Measurements from ENCODE around the gene AADACL2. TPM values are rescaled to one million over a fixed set of nuclear protein-coding genes. Genes with fewer than 3 reads are reported as not detected.

Gene AADACL2
- total RNA-seq, 2 experiments from 2014 or later, result not detected

- Histone ChIP-seq H3K27ac (ENCODE audit: low read depth in 1 of 2, low read length in 2 of 2) (no peak overlapping the region), H3K36me3 (ENCODE audit: insufficient read depth, low read length) (no peaks in the 10 kb centered on the region), H3K4me1 (ENCODE audit: insufficient read depth, low read length) (no peaks in the 10 kb centered on the region), H3K9me3 (ENCODE audit: control insufficient read depth in 1 of 2, insufficient read depth in 1 of 2, low read length in 2 of 2) (no peaks in the 10 kb centered on the region), H3K4me3 (ENCODE audit: low read length) (no peak overlapping the region), H3K27me3 (ENCODE audit: control insufficient read depth in 1 of 2, insufficient read depth in 2 of 2, low read length in 2 of 2) (no peaks in the 10 kb centered on the region)
- Mint-ChIP-seq H3K9me3 (peaks cover 2% of the 10 kb centered on the region), H3K4me1 (ENCODE audit: low read depth) (no peaks in the 10 kb centered on the region), H3K4me3 (no peak overlapping the region), H3K27me3 (no peaks in the 10 kb centered on the region), H3K36me3 (ENCODE audit: low read depth) (no peaks in the 10 kb centered on the region), H3K27ac (no peak overlapping the region)
- POLR2A ChIA-PET, result no interaction called here
- CTCF ChIA-PET, result no interaction called here
- intact Hi-C loops (cut with DNase I, micrococcal nuclease), result no loop called here
- ATAC-seq (ENCODE audit: poor library complexity), result no peak
- DNase-seq, result no peak
- TF ChIP-seq CTCF (IDR thresholded peaks at IDR 0.05), result no peak
These were observed 66.7 kb downstream of the AADACL2 start for GRCh38 chr3:151800431-151800830.

DNA sequence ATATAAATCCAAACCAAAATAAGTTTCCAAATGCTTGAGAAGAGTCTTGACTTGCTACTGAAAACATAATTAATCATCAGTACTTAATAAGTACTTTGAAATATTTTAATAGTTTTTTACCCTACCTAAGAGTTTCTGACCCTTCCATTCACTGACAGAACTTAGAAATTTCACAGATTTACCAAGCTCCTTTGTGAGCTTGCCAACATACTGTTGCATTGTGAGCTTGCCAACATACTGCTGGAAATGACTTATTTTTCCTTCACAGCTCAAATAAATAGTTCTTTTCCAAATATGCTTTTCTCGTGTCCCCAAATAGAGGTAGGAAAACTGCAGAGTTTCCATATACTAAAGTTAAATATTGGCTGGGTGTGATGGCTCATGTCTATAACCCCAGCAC lies 70.5 kb downstream of the AADACL2 start:
- no peaks in the 10 kb centered on the region for H3K36me3 ChIP-seq (ENCODE audit: insufficient read depth, low read length)
- no peak for ATAC-seq (ENCODE audit: poor library complexity)
- TF ChIP-seq CTCF (IDR thresholded peaks at IDR 0.05), result no peak
- Mint-ChIP-seq H3K27ac (no peak overlapping the region), H3K4me3 (no peak overlapping the region), H3K27me3 (no peaks in the 10 kb centered on the region), H3K9me3 (peaks cover 11% of the 10 kb centered on the region), H3K36me3 (ENCODE audit: low read depth) (no peaks in the 10 kb centered on the region), H3K4me1 (ENCODE audit: low read depth) (no peaks in the 10 kb centered on the region)
- intact Hi-C loops (cut with DNase I, micrococcal nuclease), result no loop called here
- POLR2A ChIA-PET, result no interaction called here
- no peaks in the 10 kb centered on the region for H3K4me1 ChIP-seq (ENCODE audit: insufficient read depth, low read length)
- no peak overlapping the region for H3K4me3 ChIP-seq (ENCODE audit: low read length)
- H3K27me3 ChIP-seq (ENCODE audit: control insufficient read depth in 1 of 2, insufficient read depth in 2 of 2, low read length in 2 of 2), result no peaks in the 10 kb centered on the region
- H3K27ac ChIP-seq (ENCODE audit: low read depth in 1 of 2, low read length in 2 of 2), result no peak overlapping the region
- peaks cover 3 to 12% of the 10 kb centered on the region in 2 experiments for H3K9me3 ChIP-seq (ENCODE audit: control insufficient read depth in 1 of 2, insufficient read depth in 1 of 2, low read length in 2 of 2)
- CTCF ChIA-PET, result no interaction called here
- DNase-seq, result no peak

GRCh38 chr3:151806838-151807237 lies 73.1 kb downstream of the AADACL2 start:
- Mint-ChIP-seq H3K4me3 (no peak overlapping the region), H3K27ac (no peak overlapping the region), H3K27me3 (no peaks in the 10 kb centered on the region), H3K9me3 (peaks cover 11% of the 10 kb centered on the region), H3K4me1 (ENCODE audit: low read depth) (no peaks in the 10 kb centered on the region), H3K36me3 (ENCODE audit: low read depth) (no peaks in the 10 kb centered on the region)
- Histone ChIP-seq H3K27me3 (ENCODE audit: control insufficient read depth in 1 of 2, insufficient read depth in 2 of 2, low read length in 2 of 2) (peaks cover 0 to 2% of the 10 kb centered on the region in 2 experiments), H3K4me3 (ENCODE audit: low read length) (no peak overlapping the region), H3K36me3 (ENCODE audit: insufficient read depth, low read length) (no peaks in the 10 kb centered on the region), H3K4me1 (ENCODE audit: insufficient read depth, low read length) (no peaks in the 10 kb centered on the region), H3K9me3 (ENCODE audit: control insufficient read depth in 1 of 2, insufficient read depth in 1 of 2, low read length in 2 of 2) (peaks cover 9 to 12% of the 10 kb centered on the region in 2 experiments), H3K27ac (ENCODE audit: low read depth in 1 of 2, low read length in 2 of 2) (no peak overlapping the region)
- DNase-seq (no peak), ATAC-seq (ENCODE audit: poor library complexity) (no peak)
- no peak for TF ChIP-seq CTCF (IDR thresholded peaks at IDR 0.05)
- ChIA-PET CTCF (no interaction called here), POLR2A (no interaction called here)
- intact Hi-C loops (cut with DNase I, micrococcal nuclease), result no loop called here

Other genes with a start within 250 kb of the AADACL2 start
- not detected for gene AADAC, start 80.2 kb downstream of the AADACL2 start, total RNA-seq
- not detected for gene SUCNR1, start 139.7 kb downstream of the AADACL2 start, total RNA-seq